Stimulated activated CD4-positive, alpha-beta T cell treated with anti-CD3 and anti-CD28 coated beads, Interleukin-4, amount 100 ng/mL, for 4 hours (primary cell): Measurements from ENCODE around the gene RER1.
A peak's percentile ranks its signal among the peaks of the same experiment; 100 is the strongest.

Source experiments
- DNase-seq, 2 experiments: peaks; one replicate each; pipeline ENCODE4 v3.0.0-alpha.2; 2020

RER1 gene

GRCh38 chr1:2376931-2377672 is 14.5 kb upstream of the RER1 start:
- DNase-seq: no peak

GRCh38 chr1:2377751-2378440 is 13.7 kb upstream of the RER1 start:
- DNase-seq: no peak

GRCh38 chr1:2378441-2378851 is 13.2 kb upstream of the RER1 start:
- DNase-seq: no peak

- no peak for DNase-seq
Observed at GRCh38 chr1:2378956-2379732, 12.5 kb upstream of the RER1 start.

GRCh38 chr1:2379733-2380404 is 11.8 kb upstream of the RER1 start:
- no peak for DNase-seq

- DNase-seq: no peak
Observed at GRCh38 chr1:2380816-2381591, 10.6 kb upstream of the RER1 start.

GRCh38 chr1:2381741-2382620 is 9.7 kb upstream of the RER1 start:
- peak; percentile 63 to 79 for DNase-seq

GRCh38 chr1:2382621-2383361 is 8.8 kb upstream of the RER1 start:
- DNase-seq: peak in 1 of 2 experiments; percentile 24

GRCh38 chr1:2383576-2383975 is 8.1 kb upstream of the RER1 start:
- no peak for DNase-seq

- no peak for DNase-seq
Observed at GRCh38 chr1:2384130-2384860, 7.3 kb upstream of the RER1 start.

- no peak for DNase-seq
Observed at GRCh38 chr1:2384941-2385481, 6.6 kb upstream of the RER1 start.

- DNase-seq: no peak
Observed at GRCh38 chr1:2385606-2386280, 5.9 kb upstream of the RER1 start.

- no peak for DNase-seq
Observed at GRCh38 chr1:2386636-2387611, 4.7 kb upstream of the RER1 start.

- no peak for DNase-seq
Observed at GRCh38 chr1:2388004-2388913, 3.4 kb upstream of the RER1 start.

GRCh38 chr1:2389644-2390043 is 2.0 kb upstream of the RER1 start:
- no peak for DNase-seq

- DNase-seq: no peak
Observed at GRCh38 chr1:2391931-2392509, 379 bp downstream of the RER1 start.
